GM18519 (cell line): ENCODE measurements around the gene NPL.

Experiments used
- ATAC-seq: cut with Tn5 transposase; IDR thresholded peaks from one replicate; pipeline ENCODE4 v1.9.1; 2021; ENCODE audit warnings: mild to moderate bottlenecking, moderate library complexity; ENCODE audit not compliant: unreplicated experiment, low FRiP score

Gene NPL

GRCh38 chr1:182809414-182809957 is 19.9 kb downstream of the NPL start:
- ATAC-seq = no peak

DNA sequence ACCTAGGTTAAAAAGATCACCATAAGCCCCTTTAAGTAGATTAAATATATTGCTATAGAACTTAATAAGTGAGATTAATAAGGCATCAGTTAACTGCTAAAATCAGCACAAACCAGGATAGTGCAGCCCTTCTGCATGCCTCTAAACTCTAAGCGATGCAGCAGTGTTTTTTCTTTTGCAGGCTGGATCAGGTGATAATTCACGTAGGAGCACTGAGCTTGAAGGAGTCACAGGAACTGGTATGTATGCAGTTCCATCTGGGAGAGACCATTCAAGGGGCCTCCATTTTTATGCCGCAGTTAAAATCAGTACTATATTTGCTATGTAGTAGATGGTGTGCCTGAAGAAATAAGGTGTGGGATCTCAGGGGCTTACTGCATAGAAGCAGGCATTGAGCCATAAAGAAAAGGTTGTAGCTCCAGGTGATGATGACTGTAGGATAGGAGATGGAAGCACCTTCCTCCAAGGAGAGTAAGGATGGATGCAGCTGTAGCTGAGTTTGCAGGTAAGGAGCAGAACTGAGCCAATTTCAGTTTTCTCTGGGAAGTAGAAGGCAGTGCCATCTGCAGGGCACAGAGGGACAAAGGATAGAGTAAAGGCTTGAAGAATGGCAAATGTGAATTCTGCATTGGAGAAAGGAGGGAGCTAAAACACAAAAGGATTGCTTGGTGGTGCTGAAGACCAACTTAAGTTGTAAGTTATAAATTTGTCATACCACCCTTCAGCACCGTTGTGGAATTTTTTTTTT is 22.6 kb downstream of the NPL start:
- no peak for ATAC-seq

DNA sequence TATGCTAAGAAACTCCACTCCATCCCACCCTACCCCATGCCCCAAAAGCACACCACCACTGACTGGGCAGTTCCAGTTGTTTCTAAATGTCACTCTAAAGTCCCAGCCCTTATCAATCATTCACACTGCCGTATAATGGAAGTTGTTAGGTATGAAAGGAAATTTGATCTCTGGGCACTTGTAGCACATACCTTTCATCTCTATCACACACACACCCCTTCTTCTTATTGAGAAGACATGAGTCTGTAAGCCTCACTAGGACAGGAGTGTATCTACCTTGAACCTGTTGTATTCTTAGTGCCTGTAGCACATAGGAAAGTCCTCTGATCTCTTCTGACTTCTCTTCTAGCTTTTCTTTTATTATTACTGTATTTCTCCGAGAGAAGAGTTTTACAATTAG is 27.3 kb downstream of the NPL start:
- no peak for ATAC-seq

- ATAC-seq = no peak
Measured at GRCh38 chr1:182817802-182818201, 28.2 kb downstream of the NPL start.

GRCh38 chr1:182823220-182823619 is 33.6 kb downstream of the NPL start:
- ATAC-seq = no peak

- ATAC-seq = no peak
Measured at GRCh38 chr1:182826892-182827291, 37.3 kb downstream of the NPL start.

DNA sequence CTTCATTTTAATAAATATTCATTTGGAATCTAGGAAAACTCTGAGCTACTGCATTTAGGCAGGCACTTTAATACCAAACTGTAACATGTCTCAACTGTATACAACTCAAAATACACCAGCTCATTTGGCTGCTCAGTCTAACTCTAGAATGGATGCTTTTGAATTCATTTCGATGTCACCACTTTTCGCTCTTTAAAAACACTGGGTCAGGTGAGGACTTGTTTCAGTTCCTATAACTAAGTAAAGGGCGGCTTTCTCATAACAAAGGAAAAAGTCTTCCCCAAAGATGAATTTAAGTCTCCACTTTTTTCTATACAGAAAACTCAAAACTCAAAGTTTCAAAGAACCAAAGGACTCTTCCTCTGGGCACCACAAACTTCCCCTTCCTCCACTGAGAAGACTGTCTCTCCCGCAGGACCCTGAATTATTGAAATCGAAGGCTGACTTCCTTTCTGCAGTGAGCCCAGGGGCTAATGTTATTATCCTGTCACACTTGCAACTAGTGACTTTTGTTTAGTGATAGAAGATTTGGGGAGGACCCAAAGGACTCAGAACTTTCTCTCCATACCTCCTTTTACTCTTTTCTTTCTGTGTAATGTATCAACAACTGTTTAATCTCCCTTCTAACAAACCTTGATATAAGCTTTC is 39.8 kb downstream of the NPL start:
- ATAC-seq = peak; percentile 38

GRCh38 chr1:182833271-182833670 is 43.7 kb downstream of the NPL start:
- ATAC-seq = no peak

DNA sequence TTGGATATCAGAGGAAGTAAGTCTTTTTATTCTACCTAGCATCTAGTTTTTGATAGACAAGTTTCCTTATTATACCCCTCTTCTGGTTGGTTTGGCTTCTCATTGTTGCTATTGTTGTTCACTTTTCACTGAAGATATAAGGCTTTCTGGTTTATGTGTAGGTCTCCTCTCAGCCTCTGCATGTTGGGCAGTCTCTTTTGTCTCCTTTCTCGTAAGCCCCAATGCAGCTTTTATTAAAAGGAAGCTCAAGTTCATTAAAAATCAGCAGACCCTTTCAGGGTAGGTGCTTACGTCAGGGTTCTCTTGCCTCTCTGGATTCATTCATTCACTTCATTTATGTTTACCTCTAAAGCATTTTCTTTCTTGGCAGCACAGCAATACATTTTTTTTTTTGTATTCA is 44.8 kb downstream of the NPL start:
- no peak for ATAC-seq

DNA sequence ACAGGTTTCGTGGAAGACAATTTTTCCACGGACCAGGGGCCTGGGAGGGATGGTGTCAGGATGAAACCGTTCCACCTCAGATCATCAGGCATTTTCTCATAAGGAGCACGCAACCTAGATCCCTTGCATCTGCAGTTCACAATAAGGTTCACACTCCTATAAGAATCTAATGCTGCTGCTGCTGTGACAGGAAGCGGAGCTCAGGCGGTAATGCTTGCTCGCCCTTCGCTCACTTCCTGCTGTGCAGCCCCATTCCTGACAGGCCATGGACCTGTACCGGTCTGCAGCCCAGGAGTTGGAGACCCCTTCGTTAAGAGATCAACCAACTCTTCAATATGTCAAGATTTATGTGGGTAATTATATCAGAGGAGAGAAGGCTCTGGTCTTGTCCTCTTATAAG is 46.2 kb downstream of the NPL start:
- no peak for ATAC-seq

DNA sequence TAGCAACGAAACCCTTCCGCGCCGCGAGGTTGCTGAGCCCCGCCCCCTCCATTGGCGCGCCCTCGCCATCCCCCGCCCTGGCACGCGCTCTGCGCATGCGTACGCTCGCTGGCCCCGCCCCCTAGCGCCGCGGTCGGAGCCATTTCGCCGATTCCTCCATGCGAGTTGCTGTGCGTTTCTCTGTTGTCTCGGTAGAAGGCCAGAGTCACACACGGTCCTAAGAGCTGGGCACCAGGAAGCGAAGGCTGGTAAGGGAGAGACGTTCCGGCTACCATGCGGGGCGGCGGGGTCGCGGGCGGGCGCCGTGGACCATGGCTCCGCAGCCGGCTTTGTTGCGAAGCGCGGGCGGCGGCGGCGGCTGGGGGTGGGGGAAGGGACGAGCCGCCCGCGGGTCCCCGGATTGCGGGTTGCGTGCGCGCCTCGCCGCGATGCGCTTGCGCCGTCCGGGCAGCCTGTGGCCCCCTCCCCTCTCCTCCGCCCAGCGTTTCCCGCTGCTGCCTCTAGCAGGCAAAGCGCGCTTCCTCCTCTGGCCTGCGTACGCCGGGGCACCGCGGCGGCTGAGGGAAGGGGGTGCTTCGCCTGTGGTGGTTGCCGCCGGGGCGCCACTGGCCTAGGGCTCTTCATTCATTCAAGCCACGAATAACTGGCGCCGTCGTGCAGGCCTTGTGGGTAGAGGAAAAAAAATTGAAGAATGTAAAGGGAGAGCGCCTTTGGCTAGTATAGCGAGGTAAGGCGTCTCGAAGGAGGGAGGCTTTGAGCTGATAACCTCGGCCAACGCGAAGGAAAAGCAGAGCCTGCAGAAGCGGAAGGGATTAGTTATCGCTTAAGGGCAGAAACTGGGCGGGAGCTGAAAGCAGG is 49.9 kb downstream of the NPL start, which contains the start of gene DHX9:
TSS of gene DHX9 (plus strand) at position 139 of the 858 bp plus-strand sequence. CDS start 3,220 bp downstream, outside the sequence.
- ATAC-seq = peak; percentile 75

- no peak for ATAC-seq
Measured at GRCh38 chr1:182841368-182841988, 51.9 kb downstream of the NPL start.

- ATAC-seq = no peak
Measured at GRCh38 chr1:182842265-182842664, 52.7 kb downstream of the NPL start.

GRCh38 chr1:182845379-182845778 is 55.8 kb downstream of the NPL start:
- ATAC-seq = no peak

DNA sequence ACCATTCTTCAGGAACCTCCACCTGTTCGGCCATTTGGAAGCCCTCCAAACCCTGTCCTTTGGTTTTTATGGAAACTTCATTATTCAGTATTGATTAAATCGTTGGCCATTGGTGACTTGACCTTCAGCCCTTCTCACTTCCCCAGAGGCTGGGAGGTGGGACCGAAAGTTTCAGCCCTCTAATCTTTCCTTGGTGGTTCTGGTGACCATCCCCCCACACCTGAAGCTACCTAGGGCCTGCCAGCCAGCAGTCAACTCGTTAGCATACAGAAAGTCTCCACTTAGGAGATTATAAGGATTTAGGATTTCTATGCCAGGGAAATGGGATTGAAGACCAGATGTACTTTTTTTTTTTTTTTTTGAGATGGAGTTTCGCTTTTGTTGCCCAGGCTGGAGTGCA is 56.3 kb downstream of the NPL start:
- no peak for ATAC-seq

GRCh38 chr1:182847105-182847504 is 57.5 kb downstream of the NPL start:
- ATAC-seq = no peak

DNA sequence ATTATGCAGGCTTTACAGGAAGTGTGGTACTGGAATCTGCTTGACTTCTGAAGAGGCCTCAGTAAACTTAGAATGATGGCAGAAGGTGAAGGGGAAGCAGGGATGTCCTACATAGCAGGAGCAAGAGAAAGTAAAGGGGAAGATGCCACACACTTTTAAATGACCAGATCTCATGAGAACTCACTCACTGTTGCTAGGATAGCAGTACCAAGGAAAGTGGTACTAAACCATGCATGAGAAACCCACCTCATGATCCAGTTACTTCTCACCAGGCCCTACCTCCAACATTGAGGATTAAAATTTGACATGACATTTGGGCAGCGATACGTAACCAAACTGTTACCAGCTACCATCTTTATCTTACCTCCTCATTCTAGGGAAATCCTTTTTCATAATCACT is 59.2 kb downstream of the NPL start:
- no peak for ATAC-seq

GRCh38 chr1:182850319-182850718 is 60.7 kb downstream of the NPL start:
- no peak for ATAC-seq

GRCh38 chr1:182851825-182852224 is 62.3 kb downstream of the NPL start:
- no peak for ATAC-seq

GRCh38 chr1:182855911-182856310 is 66.3 kb downstream of the NPL start:
- no peak for ATAC-seq
